Activated naive CD4-positive, alpha-beta T cell (primary cell): ENCODE results near the gene FAM171A1.

Source experiments
- DNase-seq, 4 experiments: peaks; one replicate each; lab custom pipeline; 2025; lab: John Stamatoyannopoulos, UW

The FAM171A1 gene

GRCh38 chr10:15373199-15373598 is 2.1 kb upstream of the FAM171A1 start:
- DNase-seq, result no peak

GRCh38 chr10:15370212-15370855 is 755 bp downstream of the FAM171A1 start:
- no peak for DNase-seq

- peak in 1 of 4 experiments; percentile 4 for DNase-seq
Measured at GRCh38 chr10:15369256-15370211, 1.6 kb downstream of the FAM171A1 start.

GRCh38 chr10:15368101-15368855 is 2.8 kb downstream of the FAM171A1 start:
- no peak for DNase-seq

- DNase-seq, result no peak
Measured at GRCh38 chr10:15367296-15368085, 3.6 kb downstream of the FAM171A1 start.

- no peak for DNase-seq
Measured at GRCh38 chr10:15365692-15366091, 5.4 kb downstream of the FAM171A1 start.

- no peak for DNase-seq
Measured at GRCh38 chr10:15364001-15364400, 7.1 kb downstream of the FAM171A1 start.

GRCh38 chr10:15363031-15363430 is 8.1 kb downstream of the FAM171A1 start:
- no peak for DNase-seq

- no peak for DNase-seq
Measured at GRCh38 chr10:15361131-15361530, 10.0 kb downstream of the FAM171A1 start.

GRCh38 chr10:15360566-15360965 is 10.5 kb downstream of the FAM171A1 start:
- DNase-seq, result no peak

- DNase-seq, result no peak
Measured at GRCh38 chr10:15353471-15354017, 17.5 kb downstream of the FAM171A1 start.

- DNase-seq, result no peak
Measured at GRCh38 chr10:15352836-15353235, 18.3 kb downstream of the FAM171A1 start.

GRCh38 chr10:15352201-15352600 is 18.9 kb downstream of the FAM171A1 start:
- no peak for DNase-seq

- no peak for DNase-seq
Measured at GRCh38 chr10:15351099-15351820, 19.8 kb downstream of the FAM171A1 start.

- no peak for DNase-seq
Measured at GRCh38 chr10:15349112-15349511, 22.0 kb downstream of the FAM171A1 start.

- DNase-seq, result no peak
Measured at GRCh38 chr10:15348579-15348978, 22.5 kb downstream of the FAM171A1 start.

- DNase-seq, result no peak
Measured at GRCh38 chr10:15347150-15347549, 23.9 kb downstream of the FAM171A1 start.

- DNase-seq, result no peak
Measured at GRCh38 chr10:15346440-15347141, 24.5 kb downstream of the FAM171A1 start.

GRCh38 chr10:15345450-15345849 is 25.6 kb downstream of the FAM171A1 start:
- DNase-seq, result no peak

- DNase-seq, result no peak
Measured at GRCh38 chr10:15344876-15345285, 26.2 kb downstream of the FAM171A1 start.
